OCI-LY1 (cell line): ENCODE data around the gene FOXN3.
"Not testable (repeated sequence)": the region's sequence is repeated elsewhere in the genome, so short reads cannot be mapped to it uniquely, and the experiment has no call there.

Experiments
- H2AFZ ChIP-seq: fragments of 200-600 bp; sonication (generic), shearing (Covaris generic); 2 replicates; pipeline ENCODE4 v1.6.0; 2014; ENCODE audit warnings: antibody characterized with exemption, mild to moderate bottlenecking, low read length
- H3F3A ChIP-seq: fragments of 200-600 bp; sonication (generic), shearing (Covaris generic); 2 replicates; pipeline ENCODE4 v1.6.0; 2014; ENCODE audit warnings: mild to moderate bottlenecking, antibody characterized with exemption, low read length, moderate library complexity; ENCODE audit not compliant: insufficient read depth
- H3K27ac ChIP-seq: fragments of 200-600 bp; sonication (generic); 2 replicates; pipeline ENCODE4 v1.5.1; 2014; ENCODE audit warnings: low read length, mixed run types, mild to moderate bottlenecking, low read depth; ENCODE audit not compliant: poor library complexity, severe bottlenecking
- H3K27me3 ChIP-seq: fragments of 200-600 bp; sonication (generic); 2 replicates; pipeline ENCODE4 v1.6.0; 2014; ENCODE audit warnings: antibody characterized with exemption, mild to moderate bottlenecking, low read length, moderate library complexity; ENCODE audit not compliant: insufficient read depth
- H3K36me3 ChIP-seq: fragments of 200-600 bp; sonication (generic); 2 replicates; pipeline ENCODE4 v1.6.1; 2014; ENCODE audit warnings: mild to moderate bottlenecking, antibody characterized with exemption, low read length, moderate library complexity, mixed read lengths; ENCODE audit not compliant: insufficient read depth
- H3K4me1 ChIP-seq: fragments of 200-600 bp; sonication (generic); 2 replicates; pipeline ENCODE4 v1.5.1; 2014; ENCODE audit warnings: mild to moderate bottlenecking, low read length, moderate library complexity; ENCODE audit not compliant: insufficient read depth, severe bottlenecking
- H3K4me2 ChIP-seq: fragments of 200-600 bp; sonication (generic), shearing (Covaris generic); 2 replicates; pipeline ENCODE4 v1.6.1; 2014; ENCODE audit warnings: low read length
- H3K4me3 ChIP-seq: fragments of 200-600 bp; sonication (generic); 2 replicates; pipeline ENCODE4 v1.5.1; 2014; ENCODE audit warnings: low read length, low read depth, mild to moderate bottlenecking, mixed read lengths; ENCODE audit not compliant: poor library complexity, severe bottlenecking
- H3K79me2 ChIP-seq: fragments of 200-600 bp; shearing (Covaris generic); 2 replicates; pipeline ENCODE4 v1.6.1; 2016; ENCODE audit warnings: mixed run types, low read length, mixed read lengths; ENCODE audit not compliant: insufficient read depth
- H3K9ac ChIP-seq: fragments of 200-600 bp; sonication (generic), shearing (Covaris generic); 2 replicates; pipeline ENCODE4 v1.6.1; 2014; ENCODE audit warnings: mild to moderate bottlenecking, low read length, mixed read lengths
- H3K9me2 ChIP-seq: fragments of 200-600 bp; sonication (generic), shearing (Covaris generic); 2 replicates; pipeline ENCODE4 v1.6.1; 2014; ENCODE audit warnings: low read depth, mild to moderate bottlenecking, low read length, mixed read lengths
- H3K9me3 ChIP-seq: fragments of 200-600 bp; shearing (Covaris generic); 2 replicates; pipeline ENCODE4 v1.6.1; 2014; ENCODE audit warnings: low read length, mixed read lengths
- H4K20me1 ChIP-seq: fragments of 200-600 bp; sonication (generic), shearing (Covaris generic); 2 replicates; pipeline ENCODE4 v1.6.0; 2016; ENCODE audit warnings: mild to moderate bottlenecking, low read length; ENCODE audit not compliant: insufficient read depth
- EZH2 ChIP-seq: fragments of 200-600 bp; sonication (generic), shearing (Covaris generic); IDR thresholded peaks from 2 replicates; pipeline ENCODE4 v1.8.0; 2017; ENCODE audit warnings: borderline replicate concordance, mixed run types, mild to moderate bottlenecking, antibody characterized with exemption, low read length, moderate library complexity, mixed read lengths
- TF ChIP-seq, protein P1 (sequence below): fragments of 200-600 bp; sonication (generic), shearing (Covaris generic); IDR thresholded peaks from 2 replicates; pipeline ENCODE4 v1.5.1; 2017; ENCODE audit warnings: mild to moderate bottlenecking, antibody characterized with exemption, low read length, moderate library complexity, mixed read lengths

The FOXN3 gene

DNA sequence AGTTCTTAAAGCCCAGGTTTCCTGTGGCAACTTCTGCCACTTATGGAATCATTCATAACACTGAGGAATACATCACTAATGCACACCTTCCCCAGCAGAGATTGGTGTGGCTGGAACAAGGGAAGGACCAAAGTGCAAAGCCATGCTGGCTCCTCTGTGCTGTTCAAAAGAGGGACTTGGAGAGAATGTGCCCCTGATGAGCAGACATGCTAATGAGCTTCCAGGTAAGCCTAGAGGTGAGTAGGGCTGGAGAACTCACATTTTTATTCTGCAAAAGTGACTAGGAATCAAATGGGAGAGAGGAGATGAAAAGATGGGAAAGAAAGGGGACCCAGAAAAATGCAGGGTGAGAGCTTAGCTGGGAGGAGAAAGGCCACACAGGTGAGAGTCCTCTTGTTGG lies 302.9 kb downstream of the FOXN3 start:
- Histone ChIP-seq H3K4me3 (no peak overlapping the region), H4K20me1 (no peaks in the 10 kb centered on the region), H3K36me3 (no peaks in the 10 kb centered on the region), H3K27me3 (no peaks in the 10 kb centered on the region), H3K79me2 (no peaks in the 10 kb centered on the region), H3K9ac (no peak overlapping the region), H3K27ac (no peak overlapping the region), H3K4me2 (no peak overlapping the region), H3K9me3 (no peaks in the 10 kb centered on the region), H2AFZ (no peak overlapping the region), H3K4me1 (no peaks in the 10 kb centered on the region), H3F3A (no peaks in the 10 kb centered on the region), H3K9me2 (no peaks in the 10 kb centered on the region)
- TF ChIP-seq, protein P1, sequence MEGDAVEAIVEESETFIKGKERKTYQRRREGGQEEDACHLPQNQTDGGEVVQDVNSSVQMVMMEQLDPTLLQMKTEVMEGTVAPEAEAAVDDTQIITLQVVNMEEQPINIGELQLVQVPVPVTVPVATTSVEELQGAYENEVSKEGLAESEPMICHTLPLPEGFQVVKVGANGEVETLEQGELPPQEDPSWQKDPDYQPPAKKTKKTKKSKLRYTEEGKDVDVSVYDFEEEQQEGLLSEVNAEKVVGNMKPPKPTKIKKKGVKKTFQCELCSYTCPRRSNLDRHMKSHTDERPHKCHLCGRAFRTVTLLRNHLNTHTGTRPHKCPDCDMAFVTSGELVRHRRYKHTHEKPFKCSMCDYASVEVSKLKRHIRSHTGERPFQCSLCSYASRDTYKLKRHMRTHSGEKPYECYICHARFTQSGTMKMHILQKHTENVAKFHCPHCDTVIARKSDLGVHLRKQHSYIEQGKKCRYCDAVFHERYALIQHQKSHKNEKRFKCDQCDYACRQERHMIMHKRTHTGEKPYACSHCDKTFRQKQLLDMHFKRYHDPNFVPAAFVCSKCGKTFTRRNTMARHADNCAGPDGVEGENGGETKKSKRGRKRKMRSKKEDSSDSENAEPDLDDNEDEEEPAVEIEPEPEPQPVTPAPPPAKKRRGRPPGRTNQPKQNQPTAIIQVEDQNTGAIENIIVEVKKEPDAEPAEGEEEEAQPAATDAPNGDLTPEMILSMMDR, result no peak
- no peak for TF ChIP-seq EZH2

DNA sequence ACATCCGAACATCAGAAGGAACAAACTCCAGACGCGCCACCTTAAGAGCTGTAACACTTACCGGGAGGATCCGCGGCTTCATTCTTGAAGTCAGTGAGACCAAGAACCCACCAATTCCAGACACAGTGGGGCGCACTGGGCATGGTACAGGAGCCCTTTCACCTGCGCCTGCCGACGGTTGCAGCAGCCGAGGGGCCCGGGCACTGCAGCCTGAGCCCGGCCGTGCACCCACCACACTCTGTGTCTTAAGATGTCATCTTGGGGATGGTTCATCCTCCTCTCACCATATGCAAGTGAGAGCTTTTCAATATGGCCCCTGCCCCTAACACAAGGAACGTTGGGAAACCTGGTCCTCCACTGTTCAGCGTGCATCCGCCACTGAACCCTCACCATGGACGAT lies 304.3 kb downstream of the FOXN3 start:
- Histone ChIP-seq H4K20me1 (no peaks in the 10 kb centered on the region), H2AFZ (no peak overlapping the region), H3K9me2 (no peaks in the 10 kb centered on the region), H3K36me3 (no peaks in the 10 kb centered on the region), H3K27ac (no peak overlapping the region), H3K79me2 (no peaks in the 10 kb centered on the region), H3K9me3 (no peaks in the 10 kb centered on the region), H3K4me2 (no peak overlapping the region), H3K9ac (no peak overlapping the region), H3F3A (no peaks in the 10 kb centered on the region), H3K4me3 (no peak overlapping the region), H3K27me3 (peaks cover 4% of the 10 kb centered on the region; the same call in 1 of the 2 replicates), H3K4me1 (no peaks in the 10 kb centered on the region)
- no peak for TF ChIP-seq EZH2
- TF ChIP-seq, protein P1, result no peak

DNA sequence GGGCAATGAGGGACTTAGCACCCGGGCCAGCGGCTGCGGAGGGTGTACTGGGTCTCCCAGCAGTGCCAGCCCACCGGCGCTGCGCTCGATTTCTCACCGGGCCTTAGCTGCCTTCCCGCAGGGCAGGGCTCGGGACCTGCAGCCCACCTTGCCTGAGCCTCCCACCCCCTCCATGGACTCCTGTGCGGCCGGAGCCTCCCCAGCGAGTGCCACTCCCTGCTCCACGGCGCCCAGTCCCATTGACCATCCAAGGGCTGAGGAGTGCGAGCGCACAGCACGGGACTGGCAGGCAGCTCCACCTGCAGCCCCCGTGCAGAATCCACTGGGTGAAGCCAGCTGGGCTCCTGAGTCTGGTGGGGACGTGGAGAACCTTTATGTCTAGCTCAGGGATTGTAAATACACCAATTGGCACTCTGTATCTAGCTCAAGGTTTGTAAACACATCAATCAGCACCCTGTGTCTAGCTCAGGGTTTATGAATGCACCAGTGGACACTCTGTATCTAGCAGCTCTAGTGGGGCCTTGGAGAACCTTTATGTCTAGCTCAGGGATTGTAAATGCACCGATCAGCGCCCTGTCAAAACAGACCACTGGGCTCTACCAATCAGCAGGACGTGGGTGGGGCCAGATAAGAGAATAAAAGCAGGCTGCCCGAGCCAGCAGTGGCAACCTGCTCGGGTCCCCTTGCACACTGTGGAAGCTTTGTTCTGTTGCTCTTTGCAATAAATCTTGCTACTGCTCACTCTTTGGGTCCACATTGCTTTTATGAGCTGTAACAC lies 305.1 kb downstream of the FOXN3 start:
- H2AFZ ChIP-seq, H3K79me2 ChIP-seq, H3K9ac ChIP-seq, H3K4me1 ChIP-seq, H3K27me3 ChIP-seq, H3K36me3 ChIP-seq, H3K9me3 ChIP-seq, H3K9me2 ChIP-seq, H3K4me3 ChIP-seq, H3K4me2 ChIP-seq, H3F3A ChIP-seq, H3K27ac ChIP-seq, H4K20me1 ChIP-seq: not testable (repeated sequence)

DNA sequence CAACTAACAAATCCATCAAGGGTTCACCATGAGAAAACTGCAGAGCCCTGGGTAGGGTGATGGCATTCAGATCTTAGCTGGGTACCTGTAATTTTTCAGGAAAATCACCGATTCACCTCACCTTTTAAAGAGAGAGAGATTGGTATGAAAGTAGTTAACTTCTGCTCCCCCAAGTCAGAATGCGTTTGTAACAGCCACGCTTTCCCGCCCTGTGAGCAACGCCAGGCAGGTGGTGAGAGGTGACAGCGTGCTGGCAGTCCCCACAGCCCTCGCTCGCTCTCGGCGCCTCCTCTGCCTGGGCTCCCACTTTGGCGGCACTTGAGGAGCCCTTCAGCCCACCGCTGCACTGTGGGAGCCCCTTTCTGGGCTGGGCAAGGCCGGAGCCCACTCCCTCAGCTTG lies 305.8 kb downstream of the FOXN3 start:
- not testable (repeated sequence) for H3K27me3 ChIP-seq, H3K9me3 ChIP-seq, H3K4me2 ChIP-seq, H4K20me1 ChIP-seq, H3K27ac ChIP-seq, H2AFZ ChIP-seq, H3K9me2 ChIP-seq, H3K9ac ChIP-seq, H3K36me3 ChIP-seq, H3K79me2 ChIP-seq, H3K4me3 ChIP-seq, H3F3A ChIP-seq, H3K4me1 ChIP-seq
